ENCODE measurements around the gene KNOP1. TPM values are rescaled to one million over a fixed set of nuclear protein-coding genes. Genes with fewer than 3 reads are reported as not detected.
A peak's percentile ranks its signal among the peaks of the same experiment; 100 is the strongest.

The KNOP1 gene
- total RNA-seq, 1 donor from 2014 or later = 2.4 TPM

GRCh38 chr16:19760356-19761060, 42.5 kb upstream of the KNOP1 start:
- Histone ChIP-seq H3K36me3 (no peaks in the 10 kb centered on the region), H3K9me3 (no peaks in the 10 kb centered on the region), H3K4me1 (no peaks in the 10 kb centered on the region), H3K4me3 (no peak overlapping the region), H3K27me3 (no peaks in the 10 kb centered on the region), H3K27ac (no peak overlapping the region)
- no peak for TF ChIP-seq CTCF (IDR thresholded peaks at IDR 0.05)
- DNase-seq (ENCODE audit: low spot score in 2 of 2) = no peak
- intact Hi-C loops (cut with DNase I) = no loop called here

- H3K27me3 ChIP-seq = no peaks in the 10 kb centered on the region
- no peak overlapping the region for H3K27ac ChIP-seq
- H3K4me1 ChIP-seq = peaks cover 0 to 17% of the 10 kb centered on the region in 2 donors
- TF ChIP-seq CTCF (IDR thresholded peaks at IDR 0.05) = no peak
- DNase-seq (ENCODE audit: low spot score in 2 of 2) = peak in 1 of 2 donors; percentile 1
- no peaks in the 10 kb centered on the region for H3K36me3 ChIP-seq
- intact Hi-C loops (cut with DNase I) = loop anchor here (5.0 kb wide), 2 partner anchors 41 to 111 kb away; partner anchors contain the start of genes IQCK and KNOP1
- no peak overlapping the region for H3K4me3 ChIP-seq
- H3K9me3 ChIP-seq = no peaks in the 10 kb centered on the region
Observed at GRCh38 chr16:19757762-19758595, 40.0 kb upstream of the KNOP1 start.

- H3K27me3 ChIP-seq = no peaks in the 10 kb centered on the region
- no peak for TF ChIP-seq CTCF (IDR thresholded peaks at IDR 0.05)
- peak in 1 of 2 donors; percentile 16 for DNase-seq (ENCODE audit: low spot score in 2 of 2)
Observed at GRCh38 chr16:19757026-19757425, 39.0 kb upstream of the KNOP1 start.

GRCh38 chr16:19755268-19755667, 37.2 kb upstream of the KNOP1 start:
- intact Hi-C loops (cut with DNase I) = loop anchor here (5.0 kb wide), 2 partner anchors 38 to 108 kb away; partner anchors contain the start of genes IQCK and KNOP1

More at GRCh38 chr16:19757026-19757425, 39.0 kb upstream of the KNOP1 start:
- Histone ChIP-seq H3K4me3 (no peak overlapping the region), H3K36me3 (no peaks in the 10 kb centered on the region), H3K9me3 (no peaks in the 10 kb centered on the region), H3K27ac (peak overlapping the region in 1 of 2 donors; percentile 4), H3K4me1 (peaks cover 0 to 17% of the 10 kb centered on the region in 2 donors)
- intact Hi-C loops (cut with DNase I) = loop anchor here (5.0 kb wide), 2 partner anchors 40 to 110 kb away; partner anchors contain the start of genes IQCK and KNOP1

More at GRCh38 chr16:19755268-19755667, 37.2 kb upstream of the KNOP1 start:
- H3K27me3 ChIP-seq = no peaks in the 10 kb centered on the region
- peaks cover 0 to 17% of the 10 kb centered on the region in 2 donors for H3K4me1 ChIP-seq
- no peaks in the 10 kb centered on the region for H3K9me3 ChIP-seq
- TF ChIP-seq CTCF (IDR thresholded peaks at IDR 0.05) = no peak
- no peak overlapping the region for H3K4me3 ChIP-seq
- H3K36me3 ChIP-seq = no peaks in the 10 kb centered on the region
- DNase-seq (ENCODE audit: low spot score in 2 of 2) = peak in 1 of 2 donors; percentile 52
- H3K27ac ChIP-seq = peak overlapping the region; percentile 25 to 65
